Measurements from ENCODE around the gene RPAP2.
"Not testable (repeated sequence)": the region's sequence is repeated elsewhere in the genome, so short reads cannot be mapped to it uniquely, and the experiment has no call there.

The RPAP2 gene

DNA sequence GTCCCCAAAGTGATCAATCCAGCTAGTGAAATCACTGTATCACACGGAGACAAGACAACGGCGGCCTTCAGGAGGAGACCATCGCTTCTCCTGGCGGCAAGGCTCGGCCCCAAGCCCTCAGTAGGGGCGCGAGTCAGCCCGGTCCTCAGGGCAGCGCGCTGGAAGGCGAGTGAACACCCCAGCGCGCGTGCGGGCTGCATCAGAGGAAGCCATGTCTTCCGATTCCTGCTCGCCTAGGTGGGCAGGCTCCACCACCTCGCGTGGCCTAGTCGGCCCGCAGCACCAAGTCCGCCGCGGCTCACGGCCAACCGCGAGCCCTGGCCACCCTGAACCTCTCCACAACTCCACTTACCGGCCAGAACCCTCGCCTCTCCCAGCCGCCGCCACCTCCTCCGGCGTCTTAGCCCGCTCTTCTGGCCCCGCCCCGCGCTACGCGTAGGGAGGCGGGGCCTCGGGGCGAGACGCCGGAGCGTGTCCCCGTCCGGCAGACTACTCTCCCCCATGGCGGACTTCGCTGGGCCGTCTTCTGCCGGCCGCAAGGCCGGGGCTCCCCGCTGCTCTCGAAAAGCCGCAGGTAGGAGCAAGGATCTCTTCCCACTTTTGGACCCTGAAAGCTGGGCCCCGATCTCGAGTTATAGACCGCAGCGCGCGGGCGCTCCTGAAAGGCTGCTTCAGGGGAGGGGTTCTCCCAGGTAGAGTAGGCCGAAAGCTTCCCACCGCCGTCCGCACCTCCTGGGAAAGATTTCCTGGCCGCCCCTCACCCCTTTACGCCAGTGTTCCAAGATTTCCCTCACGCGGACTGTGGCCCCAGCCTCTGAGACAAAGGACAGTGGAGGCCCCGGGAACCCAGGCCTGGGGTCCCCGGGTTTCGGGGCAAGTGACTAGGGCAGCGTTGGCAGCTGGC is at the start of gene RPAP2, which contains the start of gene GLMN:
Gene RPAP2, plus strand, starts transcription at position 487 of the 904 bp plus-strand sequence. Its CDS starts 15 bp downstream, at position 502.
Gene GLMN, minus strand, starts transcription at position 415 of the 904 bp plus-strand sequence. CDS start 988 bp downstream, outside the sequence.
- DNase-seq: peak; percentile 78

DNA sequence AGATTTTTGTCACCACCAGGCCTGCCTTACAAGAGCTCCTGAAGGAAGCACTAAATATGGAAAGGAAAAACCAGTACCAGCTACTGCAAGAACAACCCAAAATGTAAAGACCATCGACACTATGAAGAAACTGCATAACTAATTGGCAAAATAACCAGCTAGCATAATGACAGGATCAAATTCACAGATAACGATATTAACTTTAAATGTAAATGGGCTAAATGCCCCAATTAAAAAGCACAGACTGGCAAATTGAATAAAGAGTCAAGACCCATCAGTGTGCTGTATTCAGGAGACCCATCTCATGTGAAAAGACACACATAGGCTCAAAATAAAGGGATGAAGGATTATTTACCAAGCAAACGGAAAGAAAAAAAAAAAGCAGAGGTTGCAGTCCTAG is 44.1 kb upstream of the RPAP2 start:
- not testable (repeated sequence) for DNase-seq

DNA sequence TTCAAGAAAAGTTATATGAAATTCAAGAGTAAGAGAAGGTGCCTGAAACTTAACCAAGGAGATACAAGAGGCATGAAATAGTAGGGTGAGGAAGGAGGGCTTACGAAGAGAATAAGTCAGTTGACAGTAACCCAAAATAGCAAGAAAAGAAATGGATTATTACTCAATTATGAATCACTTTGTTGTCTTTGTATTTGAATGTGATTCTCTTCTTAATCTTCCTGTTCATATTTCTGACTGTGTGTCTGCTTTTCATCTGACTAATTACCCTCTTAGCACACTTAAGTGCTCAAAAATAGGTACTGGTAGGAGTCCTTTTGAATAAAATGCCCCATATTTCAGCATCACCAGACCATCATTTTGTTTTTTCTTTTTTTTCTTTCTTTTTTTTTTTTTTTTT is 39.5 kb upstream of the RPAP2 start:
- DNase-seq: no peak

DNA sequence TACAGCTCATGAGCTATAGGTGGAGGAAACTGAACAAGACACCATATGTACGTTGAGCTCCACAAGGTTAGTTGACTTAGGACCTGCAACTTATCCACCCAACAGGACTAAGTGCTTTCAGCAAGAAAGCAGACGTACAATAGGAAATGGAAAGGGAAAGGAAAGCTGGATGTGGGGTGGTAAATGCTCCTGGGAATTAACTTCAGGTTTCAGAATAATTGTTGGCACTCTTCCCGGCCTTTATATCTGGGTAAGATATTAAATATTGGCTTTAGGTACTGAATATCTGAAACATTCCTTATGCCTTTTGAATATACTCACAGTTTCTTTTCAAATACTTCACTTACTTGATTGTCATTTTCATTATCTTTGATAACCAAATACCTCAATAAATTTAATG is 36.3 kb upstream of the RPAP2 start:
- DNase-seq: no peak

DNA sequence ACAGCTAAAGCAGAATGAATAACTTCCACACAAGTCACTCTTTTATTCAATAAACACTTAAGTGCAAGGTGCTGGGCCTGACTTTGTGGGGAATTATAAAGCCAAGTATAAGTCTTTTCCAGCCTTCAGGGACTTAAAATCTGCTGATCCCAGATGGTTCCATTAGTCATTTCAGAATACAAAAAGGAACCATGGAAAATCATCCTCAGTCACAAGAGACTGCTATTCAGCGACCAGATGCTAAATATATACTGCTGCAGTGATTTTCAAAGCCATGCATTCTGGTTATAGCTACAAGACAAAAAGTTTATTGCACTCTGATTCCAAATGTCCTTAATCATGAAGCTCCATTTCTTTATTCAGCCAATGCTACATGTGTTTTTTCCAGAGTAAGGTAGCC is 25.8 kb upstream of the RPAP2 start:
- DNase-seq: no peak

DNA sequence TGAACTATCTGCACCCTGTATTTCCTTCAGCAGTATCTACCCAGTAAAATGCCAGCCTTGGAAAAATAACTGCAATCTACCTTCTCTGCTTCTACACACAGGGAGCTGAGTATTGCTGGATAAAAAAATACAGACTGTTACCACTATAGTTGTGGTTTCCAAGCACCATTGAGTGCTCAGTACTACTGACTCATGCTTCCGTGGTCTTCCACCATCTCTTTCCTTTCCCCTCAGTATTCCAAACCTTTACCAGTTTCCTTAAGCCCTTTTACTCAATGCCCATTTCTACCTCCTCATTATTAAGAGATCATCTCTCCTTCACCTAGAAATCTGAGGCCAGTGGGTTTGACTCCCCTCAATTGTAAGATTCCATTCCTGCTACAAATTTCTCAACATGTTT is 23.9 kb upstream of the RPAP2 start:
- DNase-seq: no peak

DNA sequence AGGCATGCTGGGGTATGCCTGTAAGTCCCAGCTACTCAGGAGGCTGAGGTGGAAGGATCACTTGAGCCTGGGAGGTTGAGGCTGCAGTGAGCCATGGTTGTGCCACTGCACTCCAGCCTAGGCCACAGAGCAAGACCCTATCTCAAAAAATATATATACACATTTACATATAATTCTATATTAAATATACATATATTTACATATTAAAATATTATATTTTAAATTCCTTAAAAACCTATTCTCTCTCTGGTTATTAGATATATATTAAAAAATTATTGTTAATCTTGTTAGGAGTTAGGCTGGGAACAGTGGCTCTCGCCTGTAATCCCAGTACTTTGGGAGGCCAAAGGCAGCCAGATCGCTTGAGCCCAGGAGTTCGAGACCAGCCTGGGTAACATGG is 22.8 kb upstream of the RPAP2 start:
- no peak for DNase-seq

DNA sequence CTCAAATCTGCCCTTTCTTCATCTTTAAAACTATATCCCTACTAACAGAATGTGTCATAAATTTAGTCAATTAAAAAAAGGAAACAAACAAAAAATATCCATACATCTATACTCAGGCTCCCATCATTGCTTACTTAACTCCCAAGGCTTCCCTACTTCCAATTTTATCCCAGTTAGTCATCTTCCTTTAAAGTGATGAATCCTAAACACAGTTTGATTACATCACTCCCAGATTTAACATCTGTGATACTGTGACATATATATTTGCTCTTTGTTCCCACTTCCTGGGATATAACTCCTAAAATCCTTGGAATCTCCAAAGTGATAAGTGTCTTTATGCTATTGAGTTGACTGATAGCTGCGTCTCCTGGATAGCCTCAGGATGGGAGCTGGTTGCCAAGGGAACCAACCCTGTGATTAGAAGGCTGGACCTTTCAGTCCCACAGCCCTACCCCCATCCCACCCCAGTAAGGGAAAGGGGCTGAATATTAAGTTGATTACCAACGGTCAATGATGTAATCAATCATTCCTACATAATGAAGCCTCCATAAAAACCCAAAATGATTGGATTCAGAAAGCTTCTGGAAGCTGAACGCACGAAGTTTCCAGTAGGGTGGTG is 21.6 kb upstream of the RPAP2 start:
- DNase-seq: no peak

DNA sequence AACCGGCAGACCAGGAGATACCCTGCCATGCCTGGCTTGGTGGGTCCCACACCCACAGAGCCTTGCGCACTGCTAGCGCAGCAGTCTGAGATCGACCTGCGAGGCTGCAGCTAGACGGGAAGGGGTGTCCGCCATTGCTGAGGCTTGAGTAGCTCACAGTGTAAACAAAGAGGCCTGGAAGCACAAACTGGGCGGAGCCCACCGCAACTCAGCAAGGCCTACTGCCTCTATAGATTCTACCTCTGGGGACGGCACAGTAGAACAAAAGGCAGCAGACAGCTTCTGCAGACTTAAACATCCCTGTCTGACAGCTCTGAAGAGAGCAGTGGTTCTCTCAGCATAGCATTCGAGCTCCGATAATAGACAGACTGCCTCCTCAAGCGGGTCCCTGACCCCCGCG is 19.1 kb upstream of the RPAP2 start:
- DNase-seq: not testable (repeated sequence)

DNA sequence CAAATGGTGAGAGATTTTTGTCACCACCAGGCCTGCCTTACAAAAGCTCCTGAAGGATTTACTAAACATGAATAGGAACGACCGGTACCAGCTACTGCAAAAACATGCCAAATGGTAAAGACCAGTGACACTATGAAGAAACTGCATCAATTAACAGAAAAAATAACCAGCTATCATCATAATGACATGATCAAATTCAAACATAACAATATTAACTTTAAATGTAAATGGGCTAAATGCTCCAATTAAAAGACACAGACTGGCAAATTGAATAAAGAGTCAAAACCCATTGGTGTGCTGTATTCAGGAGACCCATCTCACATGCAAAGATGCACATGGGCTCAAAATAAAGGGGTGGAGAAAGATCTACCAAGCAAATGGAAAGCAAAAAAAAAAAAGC is 17.4 kb upstream of the RPAP2 start:
- not testable (repeated sequence) for DNase-seq

DNA sequence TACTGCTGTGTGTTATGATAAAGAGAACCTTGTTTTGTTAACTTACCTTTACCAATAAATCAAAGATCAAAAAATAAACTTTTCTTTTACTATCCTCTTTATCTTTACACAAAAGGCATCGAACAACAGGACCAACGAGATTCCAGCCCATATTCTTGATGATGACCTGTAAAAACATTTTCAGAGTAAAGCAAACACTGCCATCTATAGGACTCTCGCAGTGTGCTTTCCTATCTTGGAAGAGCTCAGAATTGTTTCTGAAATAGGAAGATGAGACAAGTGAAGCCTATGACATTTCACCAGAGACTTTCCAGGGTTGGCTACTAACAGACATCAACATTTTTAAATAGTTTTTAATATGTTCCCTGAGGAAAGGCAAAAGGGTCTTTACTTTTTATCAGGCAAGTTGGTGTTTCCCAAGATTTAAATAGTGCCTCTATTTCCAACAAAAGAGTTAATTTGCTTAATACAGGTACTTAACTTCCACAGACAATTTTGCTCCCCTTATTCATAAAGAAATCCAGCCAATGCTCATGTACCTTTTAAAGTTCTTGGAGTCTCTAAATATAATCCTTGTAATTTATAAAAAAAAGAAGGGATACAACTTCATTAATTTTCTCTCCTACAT is 7.4 kb upstream of the RPAP2 start:
- peak; percentile 41 for DNase-seq

DNA sequence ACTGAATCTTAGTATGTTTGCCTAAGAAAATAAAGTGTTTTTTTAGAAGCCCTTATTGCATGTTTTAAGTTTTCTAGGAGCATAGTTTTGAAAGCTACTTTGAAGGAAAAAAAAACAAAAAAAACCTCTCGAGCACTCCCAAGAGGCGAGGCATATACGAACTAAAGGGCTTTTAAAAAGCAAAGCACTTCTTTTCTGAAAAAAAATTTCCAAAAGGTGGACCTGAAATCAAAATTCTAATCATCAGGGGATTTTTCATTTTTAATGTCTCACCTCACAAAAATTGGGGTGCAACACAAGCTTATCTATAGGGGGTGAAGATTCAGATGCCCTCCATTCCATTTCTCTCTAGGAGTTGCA is 666 bp upstream of the RPAP2 start:
- DNase-seq: no peak

DNA sequence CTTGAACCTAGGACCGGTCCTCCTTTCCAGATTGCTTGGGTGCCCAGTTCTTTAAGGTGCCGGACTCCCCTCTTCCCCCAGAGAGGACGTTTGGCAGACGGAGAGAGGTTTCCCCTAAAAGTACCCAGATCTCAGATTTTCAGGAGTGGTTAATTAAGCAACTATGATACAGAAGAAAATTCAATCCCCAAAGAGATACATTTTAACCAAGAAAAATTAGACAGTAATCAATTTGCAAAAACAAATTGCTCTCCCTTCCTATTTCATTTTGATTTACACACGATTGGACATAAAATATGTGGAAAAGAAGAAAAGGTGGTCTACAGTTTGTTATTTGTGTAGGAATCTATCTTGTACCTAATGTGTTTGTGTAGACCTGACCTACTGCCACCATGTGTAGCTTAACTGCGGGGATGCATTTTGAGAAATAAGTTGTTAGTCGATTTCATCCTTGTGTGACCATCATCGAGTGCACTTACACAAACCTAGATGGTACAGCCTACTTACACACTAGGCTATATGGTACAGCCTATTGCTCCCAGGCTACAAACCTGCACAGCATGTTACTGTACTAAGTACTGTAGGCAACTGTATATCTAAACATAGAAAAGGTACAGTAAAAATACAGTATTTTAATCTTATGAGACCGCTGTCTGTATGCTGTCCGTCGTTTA is 755 bp downstream of the RPAP2 start:
- no peak for DNase-seq

DNA sequence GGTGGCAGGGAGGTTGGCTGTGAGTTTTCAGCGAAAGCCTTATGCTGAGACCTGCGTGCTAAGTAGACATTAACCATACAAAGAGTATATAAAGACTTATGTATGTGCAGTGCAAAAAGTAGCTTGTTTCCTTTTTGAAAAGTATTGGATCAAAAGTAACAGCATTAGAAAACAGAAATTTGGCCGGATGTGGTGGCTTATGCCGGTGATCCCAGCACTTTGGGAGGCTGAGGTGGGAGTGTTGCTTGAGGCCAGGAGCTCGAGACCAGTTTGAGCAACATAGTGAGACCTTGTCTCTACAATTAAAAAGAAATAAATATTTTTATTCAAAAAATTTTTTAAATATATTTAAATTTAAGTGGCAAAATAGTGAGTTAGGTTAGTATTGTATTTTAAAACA is 2.2 kb downstream of the RPAP2 start:
- DNase-seq: no peak

DNA sequence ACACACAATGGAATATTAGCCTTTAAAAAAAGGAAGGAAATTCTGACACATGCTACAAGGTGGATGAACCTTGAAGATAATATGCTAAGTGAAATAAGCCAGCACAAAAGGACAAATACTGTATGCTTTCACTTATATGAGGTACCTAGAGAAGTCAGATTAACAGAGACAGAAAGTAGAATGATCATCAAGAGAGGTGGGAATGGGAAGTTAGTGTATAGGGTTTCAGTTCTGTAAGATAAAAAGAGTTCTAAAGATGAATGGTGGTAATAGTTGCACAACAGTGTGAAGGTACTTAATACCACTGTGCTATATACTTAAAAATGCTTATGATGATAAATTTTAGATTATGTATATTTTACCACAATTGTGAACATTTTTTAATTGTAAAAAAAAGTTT is 7.2 kb downstream of the RPAP2 start:
- no peak for DNase-seq

DNA sequence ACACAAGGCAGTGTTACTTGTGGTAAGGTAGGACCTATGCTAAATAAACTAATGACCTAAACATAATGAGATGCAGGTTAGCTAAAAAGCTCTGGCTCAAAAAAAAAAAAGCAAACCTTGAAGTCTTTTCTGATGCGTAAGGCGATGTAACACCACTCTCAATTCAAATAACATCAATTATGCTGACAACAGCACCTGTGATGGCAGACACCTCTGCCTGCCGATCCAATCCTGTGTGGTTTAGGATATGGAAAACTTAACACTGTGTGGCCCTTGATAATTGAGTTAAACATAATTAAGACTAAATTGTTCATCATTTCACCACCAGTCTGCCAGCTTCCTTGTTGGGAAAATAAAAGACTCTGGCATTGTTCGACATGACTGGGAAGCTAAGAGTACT is 9.1 kb downstream of the RPAP2 start:
- DNase-seq: no peak

DNA sequence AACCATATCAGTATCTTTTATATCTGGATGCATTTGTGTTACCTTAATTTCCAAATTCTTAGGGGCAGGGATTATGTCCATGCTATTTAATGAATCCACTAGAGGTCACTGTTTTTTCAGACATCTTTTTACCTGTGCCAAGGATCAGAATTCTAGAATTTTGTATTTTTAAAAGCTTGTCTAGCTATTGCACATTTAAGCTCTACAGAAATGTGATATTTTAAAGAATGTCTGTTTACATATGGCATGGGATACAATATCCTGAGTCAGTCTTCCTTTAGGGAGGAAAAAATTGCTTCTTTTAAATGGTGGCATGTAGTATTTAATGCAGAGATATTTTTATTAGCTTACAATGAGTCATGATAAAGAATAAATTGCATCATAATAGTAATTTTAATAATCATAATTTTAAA is 11.3 kb downstream of the RPAP2 start:
- peak; percentile 9 for DNase-seq

DNA sequence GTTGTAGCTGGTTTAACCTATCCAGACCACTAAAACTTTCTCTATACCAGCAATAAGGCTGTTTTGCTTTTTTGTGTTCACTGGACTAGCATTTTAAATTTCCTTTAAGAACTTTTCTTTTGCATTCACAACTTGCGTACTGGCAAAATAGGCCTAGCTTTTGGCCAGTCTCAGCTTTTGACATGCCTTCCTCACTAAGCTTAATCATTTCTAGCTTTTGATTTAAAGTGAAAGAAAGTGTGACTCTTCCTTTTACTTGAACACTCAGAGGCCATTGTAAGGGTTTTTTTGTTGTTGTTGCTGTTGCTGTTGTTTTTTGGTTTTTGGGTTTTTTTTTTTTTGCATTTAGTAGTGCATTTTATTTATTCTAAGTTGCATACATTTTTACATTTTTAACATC is 15.2 kb downstream of the RPAP2 start:
- DNase-seq: no peak

DNA sequence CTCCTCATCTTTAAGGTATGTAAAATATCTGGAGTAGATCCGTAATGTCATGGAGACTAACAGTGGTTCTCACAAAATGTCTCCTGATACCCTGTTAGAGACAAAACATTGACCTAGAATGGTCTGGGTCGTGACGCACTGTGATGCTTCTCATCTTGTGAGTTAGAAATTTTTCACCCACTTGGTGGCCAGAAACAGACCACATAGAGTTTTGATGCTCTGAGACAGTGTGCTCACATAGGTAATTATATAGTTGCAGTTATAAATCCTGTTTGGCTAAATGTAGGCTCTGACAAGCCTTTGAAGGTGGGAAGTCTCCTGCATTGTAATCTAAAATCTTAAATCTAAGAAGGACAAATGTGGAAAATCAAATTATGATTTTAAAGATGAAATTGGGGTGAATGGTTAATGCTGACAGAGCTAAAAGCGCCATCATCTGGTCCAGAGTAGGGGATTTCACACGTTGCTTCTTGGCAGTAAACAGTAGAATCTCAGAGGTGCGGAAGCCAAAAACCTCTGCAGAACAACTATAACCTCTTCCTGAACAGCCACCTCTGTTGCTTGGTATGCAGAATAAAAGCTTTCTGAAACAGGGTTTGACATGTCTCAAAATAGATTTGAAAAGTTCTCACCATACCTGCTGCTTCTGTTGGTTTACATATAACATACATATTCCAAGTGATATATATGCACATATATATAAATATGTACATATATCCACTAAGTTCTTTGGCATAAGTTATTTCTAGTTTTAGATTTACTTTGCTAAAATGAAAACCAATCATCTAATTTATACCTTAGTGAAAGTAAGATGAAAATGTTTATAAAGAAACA is 17.1 kb downstream of the RPAP2 start:
- no peak for DNase-seq

DNA sequence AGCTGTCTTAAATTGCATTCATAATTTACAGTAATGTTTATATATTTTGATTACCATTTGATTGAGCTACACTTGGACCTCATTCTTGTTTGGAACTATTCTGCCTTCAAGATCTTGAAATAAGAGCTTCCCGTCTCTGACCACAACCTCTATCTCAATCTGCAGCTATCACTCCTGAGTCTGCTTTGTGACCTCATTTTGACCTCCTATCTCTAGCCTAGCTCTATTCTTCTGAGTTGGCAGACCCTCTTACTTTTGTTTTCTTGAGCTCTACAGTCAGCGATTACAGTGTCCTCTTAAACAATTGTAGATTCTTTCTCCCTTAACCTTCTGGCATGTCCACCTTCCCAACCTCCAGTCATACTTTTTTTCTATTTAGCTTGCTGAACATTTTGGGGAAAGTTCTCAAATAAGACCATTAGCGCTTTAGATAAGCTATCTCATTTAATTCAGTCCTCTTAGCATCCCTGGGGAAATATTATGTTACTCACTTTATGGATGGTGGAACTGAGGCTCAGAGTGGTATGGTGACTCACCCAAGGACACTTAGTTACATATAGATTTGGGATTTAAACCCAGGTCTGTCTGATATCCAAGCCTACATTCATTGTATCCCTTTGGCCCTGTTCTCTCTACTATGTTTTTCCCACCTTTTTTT is 19.1 kb downstream of the RPAP2 start:
- DNase-seq: no peak

Data from NCI-H1436 (cell line).